ENCODE results near the gene TGFBR3. TPM values are rescaled to one million over a fixed set of nuclear protein-coding genes. Genes with fewer than 3 reads are reported as not detected.

The TGFBR3 gene
- total RNA-seq, 1 experiment from 2014 or later, result 2.4 TPM

GRCh38 chr1:91775227-91775626, 110.7 kb downstream of the TGFBR3 start:
- Histone ChIP-seq H4K20me1 (ENCODE audit: control insufficient read depth, insufficient read depth, insufficient read length) (no peaks in the 10 kb centered on the region), H3K9ac (ENCODE audit: extremely low read depth, insufficient read length, low read length) (no peak overlapping the region), H2BK15ac (ENCODE audit: low read depth, low read length) (no peak overlapping the region), H2BK20ac (ENCODE audit: low read depth, low read length, poor library complexity, severe bottlenecking) (no peak overlapping the region), H4K5ac (ENCODE audit: insufficient read length, low read depth, low read length) (no peak overlapping the region), H4K8ac (replicated peaks; ENCODE audit: insufficient read length, low read depth, low read length) (no peak overlapping the region), H2AK5ac (ENCODE audit: insufficient read length, low read length) (no peak overlapping the region), H3K56ac (ENCODE audit: insufficient read length, low read depth, low read length) (no peak overlapping the region), H2BK12ac (ENCODE audit: insufficient read length, low read depth, low read length) (no peak overlapping the region), H3K4ac (ENCODE audit: low read depth, low read length) (no peak overlapping the region), H3K4me1 (ENCODE audit: insufficient read depth, low read length) (peaks cover 3% of the 10 kb centered on the region; the same call in 1 of the 2 replicates), H3K79me1 (ENCODE audit: insufficient read depth, low read depth, low read length, poor library complexity, severe bottlenecking) (no peaks in the 10 kb centered on the region), H3K4me2 (ENCODE audit: insufficient read depth, insufficient read length, low read length) (no peak overlapping the region), H3K23ac (ENCODE audit: insufficient read length, low read depth, low read length) (no peak overlapping the region), H3K27ac (ENCODE audit: insufficient read length, low read depth, low read length) (no peak overlapping the region), H3K14ac (ENCODE audit: insufficient read depth, low read length) (no peak overlapping the region), H4K91ac (ENCODE audit: insufficient read length, low read depth, low read length) (no peak overlapping the region), H3K9me3 (ENCODE audit: control insufficient read depth, low read depth, low read length) (no peaks in the 10 kb centered on the region), H2AFZ (ENCODE audit: low read length) (no peak overlapping the region), H3K23me2 (ENCODE audit: insufficient read length, low read depth, low read length, poor library complexity, severe bottlenecking) (no peaks in the 10 kb centered on the region), H3K18ac (ENCODE audit: insufficient read length, low read depth, low read length) (no peak overlapping the region), H3K79me2 (ENCODE audit: insufficient read depth, low read length) (no peaks in the 10 kb centered on the region), H3K27me3 (ENCODE audit: insufficient read depth, low read length) (no peaks in the 10 kb centered on the region), H2BK120ac (ENCODE audit: low read depth, low read length, poor library complexity, severe bottlenecking) (no peak overlapping the region), H3T11ph (ENCODE audit: low read length) (no peak overlapping the region), H2BK5ac (ENCODE audit: insufficient read length, low read length) (no peak overlapping the region)
- no CpG with 5 or more reads among the region's 6 CpGs for WGBS (ENCODE audit: extremely low coverage, insufficient read length, low lambda C conversion rate)
- no peak for DNase-seq
- no peak overlapping the region for H3K4me3 Mint-ChIP-seq
- H3K36me3 Mint-ChIP-seq (ENCODE audit: insufficient read depth in 1 of 3, low read depth in 3 of 3), result no peaks in the 10 kb centered on the region
- peaks cover 31% of the 10 kb centered on the region in 2 experiments for H3K4me1 Mint-ChIP-seq
- H3K27me3 Mint-ChIP-seq (ENCODE audit: low read depth), result peaks cover 2% of the 10 kb centered on the region
- no peak overlapping the region; a peak in 1 of 7 replicates for H3K27ac Mint-ChIP-seq
- H3K9me3 Mint-ChIP-seq, result no peaks in the 10 kb centered on the region
- TF ChIP-seq, protein P1, sequence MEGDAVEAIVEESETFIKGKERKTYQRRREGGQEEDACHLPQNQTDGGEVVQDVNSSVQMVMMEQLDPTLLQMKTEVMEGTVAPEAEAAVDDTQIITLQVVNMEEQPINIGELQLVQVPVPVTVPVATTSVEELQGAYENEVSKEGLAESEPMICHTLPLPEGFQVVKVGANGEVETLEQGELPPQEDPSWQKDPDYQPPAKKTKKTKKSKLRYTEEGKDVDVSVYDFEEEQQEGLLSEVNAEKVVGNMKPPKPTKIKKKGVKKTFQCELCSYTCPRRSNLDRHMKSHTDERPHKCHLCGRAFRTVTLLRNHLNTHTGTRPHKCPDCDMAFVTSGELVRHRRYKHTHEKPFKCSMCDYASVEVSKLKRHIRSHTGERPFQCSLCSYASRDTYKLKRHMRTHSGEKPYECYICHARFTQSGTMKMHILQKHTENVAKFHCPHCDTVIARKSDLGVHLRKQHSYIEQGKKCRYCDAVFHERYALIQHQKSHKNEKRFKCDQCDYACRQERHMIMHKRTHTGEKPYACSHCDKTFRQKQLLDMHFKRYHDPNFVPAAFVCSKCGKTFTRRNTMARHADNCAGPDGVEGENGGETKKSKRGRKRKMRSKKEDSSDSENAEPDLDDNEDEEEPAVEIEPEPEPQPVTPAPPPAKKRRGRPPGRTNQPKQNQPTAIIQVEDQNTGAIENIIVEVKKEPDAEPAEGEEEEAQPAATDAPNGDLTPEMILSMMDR (conservative IDR thresholded peaks at IDR 0.05), result no peak
